LNCaP clone FGC (cell line): ENCODE data around the gene MDH2.
"Not testable (repeated sequence)": the region's sequence is repeated elsewhere in the genome, so short reads cannot be mapped to it uniquely, and the experiment has no call there.

Experiments used
- DNase-seq: peaks from one replicate; pipeline ENCODE4 v3.0.0-alpha.2; 2011; ENCODE audit warnings: low read depth
- H3K4me3 ChIP-seq: 2 replicates; pipeline ENCODE4 v1.5.1; 2011; ENCODE audit warnings: mild to moderate bottlenecking, low read depth, low read length, control low read depth
- TF ChIP-seq, protein P1 (sequence below): IDR thresholded peaks from 2 replicates; pipeline ENCODE4 v1.5.1; 2012; ENCODE audit warnings: mild to moderate bottlenecking; ENCODE audit not compliant: control insufficient read depth, insufficient read depth; ENCODE audit errors: extremely low read depth

The MDH2 gene, protein sequence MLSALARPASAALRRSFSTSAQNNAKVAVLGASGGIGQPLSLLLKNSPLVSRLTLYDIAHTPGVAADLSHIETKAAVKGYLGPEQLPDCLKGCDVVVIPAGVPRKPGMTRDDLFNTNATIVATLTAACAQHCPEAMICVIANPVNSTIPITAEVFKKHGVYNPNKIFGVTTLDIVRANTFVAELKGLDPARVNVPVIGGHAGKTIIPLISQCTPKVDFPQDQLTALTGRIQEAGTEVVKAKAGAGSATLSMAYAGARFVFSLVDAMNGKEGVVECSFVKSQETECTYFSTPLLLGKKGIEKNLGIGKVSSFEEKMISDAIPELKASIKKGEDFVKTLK

DNA sequence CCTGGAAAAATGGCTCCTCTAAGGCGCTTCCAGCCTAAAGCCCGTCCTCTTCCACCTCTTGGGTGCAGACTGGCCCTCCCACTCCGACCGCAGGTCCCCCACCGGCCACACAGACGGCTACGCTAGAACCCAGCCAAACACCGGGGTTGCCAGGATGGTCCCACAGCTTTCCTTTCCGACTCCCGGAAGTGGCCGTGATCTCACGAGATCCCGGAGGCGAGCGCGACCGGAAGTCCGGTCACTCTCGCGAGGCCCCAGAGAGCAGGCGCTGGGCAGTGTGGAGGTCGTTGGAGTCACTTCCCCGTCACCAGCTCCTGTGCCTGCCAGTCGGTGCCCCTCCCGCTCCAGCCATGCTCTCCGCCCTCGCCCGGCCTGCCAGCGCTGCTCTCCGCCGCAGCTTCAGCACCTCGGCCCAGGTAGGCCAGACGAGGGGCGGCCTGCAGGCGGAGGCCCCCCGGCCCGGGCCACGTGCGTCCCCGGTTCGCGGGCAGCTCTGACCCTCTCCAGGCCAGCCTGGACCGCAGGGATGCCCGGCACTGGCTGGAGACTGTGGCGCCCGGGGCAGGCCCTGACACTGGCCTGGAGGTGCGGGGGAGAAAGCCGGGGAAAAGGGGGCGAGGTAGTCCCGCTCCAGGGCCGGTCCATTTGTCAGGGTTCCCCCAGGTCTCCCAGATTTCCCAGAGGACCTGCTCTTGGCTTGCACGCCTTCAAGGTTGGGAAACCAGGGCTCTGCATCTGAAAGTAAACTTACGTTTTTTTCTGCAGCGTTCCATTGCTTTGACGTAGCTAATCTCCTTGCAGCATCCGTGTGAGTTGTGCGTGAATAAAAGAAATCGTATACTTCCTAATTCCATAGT lies at the start of gene MDH2, which contains the start of gene STYXL1:
Gene MDH2, plus strand, starts transcription at position 296 of the 857 bp plus-strand sequence. Its CDS starts 55 bp downstream, at position 351.
Gene STYXL1, minus strand, starts transcription at position 190 of the 857 bp plus-strand sequence. CDS start 17,477 bp downstream, outside the sequence.
- DNase-seq = peak; percentile 88
- TF ChIP-seq, protein P1, sequence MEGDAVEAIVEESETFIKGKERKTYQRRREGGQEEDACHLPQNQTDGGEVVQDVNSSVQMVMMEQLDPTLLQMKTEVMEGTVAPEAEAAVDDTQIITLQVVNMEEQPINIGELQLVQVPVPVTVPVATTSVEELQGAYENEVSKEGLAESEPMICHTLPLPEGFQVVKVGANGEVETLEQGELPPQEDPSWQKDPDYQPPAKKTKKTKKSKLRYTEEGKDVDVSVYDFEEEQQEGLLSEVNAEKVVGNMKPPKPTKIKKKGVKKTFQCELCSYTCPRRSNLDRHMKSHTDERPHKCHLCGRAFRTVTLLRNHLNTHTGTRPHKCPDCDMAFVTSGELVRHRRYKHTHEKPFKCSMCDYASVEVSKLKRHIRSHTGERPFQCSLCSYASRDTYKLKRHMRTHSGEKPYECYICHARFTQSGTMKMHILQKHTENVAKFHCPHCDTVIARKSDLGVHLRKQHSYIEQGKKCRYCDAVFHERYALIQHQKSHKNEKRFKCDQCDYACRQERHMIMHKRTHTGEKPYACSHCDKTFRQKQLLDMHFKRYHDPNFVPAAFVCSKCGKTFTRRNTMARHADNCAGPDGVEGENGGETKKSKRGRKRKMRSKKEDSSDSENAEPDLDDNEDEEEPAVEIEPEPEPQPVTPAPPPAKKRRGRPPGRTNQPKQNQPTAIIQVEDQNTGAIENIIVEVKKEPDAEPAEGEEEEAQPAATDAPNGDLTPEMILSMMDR = no peak

DNA sequence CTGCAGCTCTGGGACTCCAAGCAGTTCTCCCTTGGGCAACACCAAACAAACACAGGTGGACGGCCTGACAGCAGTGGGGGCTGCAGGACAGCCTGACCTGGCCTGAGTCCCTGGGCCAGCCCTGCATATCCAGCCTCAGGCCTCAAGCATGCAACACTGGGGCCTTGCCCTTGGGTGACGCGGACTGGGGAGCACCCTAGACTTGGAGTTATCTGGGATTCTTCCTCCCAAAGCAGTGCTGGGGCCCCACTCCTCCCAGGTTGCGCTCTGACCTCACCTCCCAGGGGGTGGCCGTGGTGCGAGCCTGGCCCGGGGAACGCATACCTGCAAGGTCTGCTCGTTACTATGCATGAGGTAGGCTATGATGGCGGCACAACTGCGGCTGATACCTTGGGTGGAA lies 47.3 kb upstream of the MDH2 start:
- no peak overlapping the region for H3K4me3 ChIP-seq
- DNase-seq = no peak
- TF ChIP-seq, protein P1 = no peak

More for the DNA sequence above, at the start of gene MDH2, which contains the start of gene STYXL1:
- H3K4me3 ChIP-seq = peak within 1 kb of the TSS; percentile 96

DNA sequence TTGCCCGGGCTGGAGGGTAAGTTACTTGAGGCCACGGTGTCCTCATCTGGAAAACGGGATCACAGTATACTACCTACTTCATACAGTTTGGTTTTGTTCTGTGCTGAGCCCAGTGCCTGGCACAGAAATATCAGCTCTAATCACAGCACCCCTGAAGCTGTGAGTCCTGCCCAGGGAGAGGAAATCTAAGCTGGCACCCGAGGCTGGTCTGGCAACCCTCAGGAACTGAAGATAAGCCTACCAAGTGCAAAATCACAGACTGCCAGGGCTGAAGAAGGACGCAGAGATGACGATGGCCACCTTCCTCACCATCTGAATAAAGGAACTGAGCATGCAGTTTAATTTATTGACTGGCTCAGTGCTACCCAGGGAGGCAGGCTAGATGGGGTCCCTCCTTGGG lies 45.8 kb upstream of the MDH2 start:
- H3K4me3 ChIP-seq = no peak overlapping the region
- no peak for DNase-seq
- TF ChIP-seq, protein P1 = no peak

DNA sequence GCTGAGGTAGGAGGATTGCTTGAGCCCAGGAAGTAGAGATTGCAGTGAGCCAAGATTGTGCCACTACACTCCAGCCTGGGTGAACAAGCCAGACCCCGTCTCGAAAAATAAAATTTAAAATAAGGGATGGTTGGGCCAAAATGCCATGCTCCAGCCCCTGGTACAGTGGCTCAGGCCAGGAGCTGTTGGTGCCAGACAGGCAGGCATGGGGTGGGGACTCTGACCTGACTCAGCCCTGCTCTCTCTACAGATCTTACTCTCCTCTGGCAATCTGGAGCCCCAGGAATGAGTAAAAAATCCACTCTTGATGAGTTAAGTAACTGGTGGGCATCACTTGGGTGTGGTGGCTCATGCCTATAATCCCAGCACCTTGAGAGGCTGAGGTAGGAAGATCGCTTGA lies 45.1 kb upstream of the MDH2 start:
- no peak for DNase-seq
- TF ChIP-seq, protein P1 = no peak

DNA sequence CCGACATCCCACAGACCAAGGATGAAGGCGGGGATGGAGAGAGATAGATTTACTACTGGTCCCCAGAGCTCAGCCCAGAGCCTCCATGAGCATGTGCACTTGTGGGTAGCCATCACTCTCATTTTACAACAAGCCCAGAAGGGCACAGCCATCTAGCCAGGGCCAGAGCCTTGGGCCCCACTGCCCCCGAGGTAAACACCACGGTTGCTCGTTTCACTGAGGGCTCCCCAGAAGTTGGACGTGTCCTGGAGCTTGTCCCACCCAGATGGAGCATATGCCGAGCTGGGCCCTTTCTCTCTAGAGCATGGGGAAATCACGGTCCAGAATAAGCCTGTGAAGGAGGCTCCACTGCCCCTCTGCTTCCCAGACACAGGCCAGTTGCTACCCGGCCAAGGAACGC lies 44.6 kb upstream of the MDH2 start:
- TF ChIP-seq, protein P1 = no peak
- no peak for DNase-seq
- H3K4me3 ChIP-seq = no peak overlapping the region

More for the DNA sequence above, 45.1 kb upstream of the MDH2 start:
- H3K4me3 ChIP-seq = no peak overlapping the region

DNA sequence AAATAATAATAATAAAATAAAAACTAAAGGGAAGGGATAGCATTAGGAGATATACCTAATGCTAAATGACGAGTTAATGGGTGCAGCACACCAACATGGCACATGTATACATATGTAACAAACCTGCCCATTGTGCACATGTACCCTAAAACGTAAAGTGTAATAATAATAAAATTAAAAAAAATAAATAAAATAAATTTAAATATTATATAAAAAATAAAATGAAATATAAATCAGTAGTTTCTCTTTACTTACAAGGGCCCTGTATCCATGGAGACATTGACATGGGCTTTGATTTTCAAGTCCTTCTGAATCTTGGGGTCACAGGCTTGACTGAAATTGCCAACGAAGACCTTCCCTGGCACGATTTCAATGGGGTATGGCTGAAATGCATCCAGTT lies 42.9 kb upstream of the MDH2 start:
- DNase-seq, H3K4me3 ChIP-seq: not testable (repeated sequence)

DNA sequence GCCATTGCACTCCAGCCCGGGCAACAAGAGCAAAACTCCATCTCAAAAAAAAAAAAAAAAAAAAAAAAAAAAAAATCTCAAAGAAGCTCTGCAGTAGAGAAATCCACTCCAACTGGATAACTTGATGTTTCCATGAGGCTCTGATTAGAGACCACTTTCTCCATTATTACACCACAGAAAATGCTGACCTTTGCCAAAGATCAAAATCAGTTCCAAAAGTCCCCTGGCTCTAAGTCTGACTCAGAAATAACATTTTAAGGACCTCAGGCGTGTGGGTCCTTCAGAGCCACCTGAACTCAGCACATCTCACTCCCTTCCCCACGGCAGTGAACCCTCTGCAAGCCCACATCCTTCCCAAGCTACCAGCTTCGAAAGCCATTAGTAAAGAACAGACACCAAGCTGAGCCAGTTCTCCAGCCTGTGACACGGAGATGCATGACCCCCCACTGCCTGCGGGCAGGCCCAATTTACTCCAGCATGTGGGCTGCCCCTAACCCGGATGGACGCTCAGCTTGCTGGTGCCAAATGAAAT lies 39.7 kb upstream of the MDH2 start:
- TF ChIP-seq, protein P1 = no peak
- DNase-seq = no peak
- no peak overlapping the region for H3K4me3 ChIP-seq
